Measurements from ENCODE around the gene IPO5. TPM values are rescaled to one million over a fixed set of nuclear protein-coding genes. Genes with fewer than 3 reads are reported as not detected.

The IPO5 gene
- total RNA-seq, 1 donor = 316 TPM

DNA sequence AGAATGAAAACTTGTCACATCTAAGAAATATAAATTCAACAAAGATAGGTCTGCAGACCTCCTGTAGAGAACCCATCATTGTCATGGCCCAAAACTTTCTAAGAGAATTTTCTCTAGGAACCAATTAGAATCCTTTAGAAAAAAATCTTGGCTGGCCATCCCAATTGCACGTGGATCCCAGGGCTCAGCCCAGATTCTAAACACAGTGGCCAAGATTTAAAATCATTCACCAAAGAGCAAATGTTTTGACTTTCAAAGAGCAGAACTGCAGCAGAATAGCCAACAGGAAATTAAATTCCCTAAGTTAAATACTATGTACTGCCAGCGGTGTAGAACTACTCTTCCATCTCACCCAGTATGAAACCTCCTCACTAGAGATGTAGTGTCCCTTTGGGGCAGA lies 21.3 kb downstream of the IPO5 start:
- peak; percentile 85 for DNase-seq (ENCODE audit: insufficient read length, low spot score, missing footprints)
- no peak overlapping the region for H3K4me2 ChIP-seq (ENCODE audit: insufficient read depth, low read length)
- H3K27me3 ChIP-seq (ENCODE audit: insufficient read depth, low read length) = no peaks in the 10 kb centered on the region
- no peaks in the 10 kb centered on the region for H3K36me3 ChIP-seq (ENCODE audit: insufficient read depth, low read length)
- TF ChIP-seq, protein P1, sequence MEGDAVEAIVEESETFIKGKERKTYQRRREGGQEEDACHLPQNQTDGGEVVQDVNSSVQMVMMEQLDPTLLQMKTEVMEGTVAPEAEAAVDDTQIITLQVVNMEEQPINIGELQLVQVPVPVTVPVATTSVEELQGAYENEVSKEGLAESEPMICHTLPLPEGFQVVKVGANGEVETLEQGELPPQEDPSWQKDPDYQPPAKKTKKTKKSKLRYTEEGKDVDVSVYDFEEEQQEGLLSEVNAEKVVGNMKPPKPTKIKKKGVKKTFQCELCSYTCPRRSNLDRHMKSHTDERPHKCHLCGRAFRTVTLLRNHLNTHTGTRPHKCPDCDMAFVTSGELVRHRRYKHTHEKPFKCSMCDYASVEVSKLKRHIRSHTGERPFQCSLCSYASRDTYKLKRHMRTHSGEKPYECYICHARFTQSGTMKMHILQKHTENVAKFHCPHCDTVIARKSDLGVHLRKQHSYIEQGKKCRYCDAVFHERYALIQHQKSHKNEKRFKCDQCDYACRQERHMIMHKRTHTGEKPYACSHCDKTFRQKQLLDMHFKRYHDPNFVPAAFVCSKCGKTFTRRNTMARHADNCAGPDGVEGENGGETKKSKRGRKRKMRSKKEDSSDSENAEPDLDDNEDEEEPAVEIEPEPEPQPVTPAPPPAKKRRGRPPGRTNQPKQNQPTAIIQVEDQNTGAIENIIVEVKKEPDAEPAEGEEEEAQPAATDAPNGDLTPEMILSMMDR (IDR thresholded peaks at IDR 0.05; ENCODE audit: extremely low read depth, low read depth, low read length) = no peak
- H3K27ac ChIP-seq (ENCODE audit: low read depth, low read length) = no peak overlapping the region
- H3K4me1 ChIP-seq (ENCODE audit: insufficient read depth, low read length) = peaks cover 28% of the 10 kb centered on the region
- no peak overlapping the region for H2AFZ ChIP-seq (ENCODE audit: low read length)
- no peaks in the 10 kb centered on the region for H3K9me3 ChIP-seq (ENCODE audit: low read depth, low read length)
- H4K20me1 ChIP-seq (ENCODE audit: insufficient read depth, low read length) = no peaks in the 10 kb centered on the region
- peaks cover 30% of the 10 kb centered on the region for H3K79me2 ChIP-seq (ENCODE audit: insufficient read depth, low read length)
- no peak overlapping the region for H3K4me3 ChIP-seq (ENCODE audit: insufficient read depth, low read length)

DNA sequence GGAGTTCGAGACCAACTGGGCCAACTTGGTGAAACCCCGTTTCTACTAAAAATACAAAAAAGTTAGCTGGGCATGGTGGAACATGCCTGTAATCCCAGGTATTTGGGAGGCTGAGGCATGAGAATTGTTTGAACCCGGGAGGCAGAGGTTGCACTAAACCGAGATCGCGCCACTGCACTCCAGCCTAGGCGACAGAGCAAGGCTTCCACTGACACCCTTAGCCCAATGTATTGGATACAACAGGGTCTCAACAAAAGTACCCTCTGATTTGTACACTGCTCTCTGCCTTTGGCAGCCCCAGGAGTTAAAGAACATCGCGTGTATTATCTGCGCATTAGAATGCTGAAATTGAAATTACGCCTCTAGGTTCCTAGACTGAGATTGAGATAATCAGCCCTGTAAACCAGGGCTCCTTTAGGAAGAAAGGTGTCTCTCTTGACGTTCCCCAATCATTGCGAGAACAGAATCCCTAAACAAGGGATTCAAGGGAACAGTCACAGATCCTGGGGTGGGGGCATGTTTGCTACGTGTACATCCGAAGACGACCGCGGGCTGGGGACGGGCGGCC lies 21.9 kb downstream of the IPO5 start:
- Histone ChIP-seq H3K27ac (ENCODE audit: low read depth, low read length) (peak overlapping the region; percentile 87), H4K20me1 (ENCODE audit: insufficient read depth, low read length) (no peaks in the 10 kb centered on the region), H2AFZ (ENCODE audit: low read length) (peak overlapping the region; percentile 88), H3K4me1 (ENCODE audit: insufficient read depth, low read length) (peaks cover 30% of the 10 kb centered on the region), H3K4me2 (ENCODE audit: insufficient read depth, low read length) (peak overlapping the region; percentile 90), H3K4me3 (ENCODE audit: insufficient read depth, low read length) (peak overlapping the region; percentile 93), H3K36me3 (ENCODE audit: insufficient read depth, low read length) (no peaks in the 10 kb centered on the region), H3K27me3 (ENCODE audit: insufficient read depth, low read length) (no peaks in the 10 kb centered on the region), H3K79me2 (ENCODE audit: insufficient read depth, low read length) (peaks cover 36% of the 10 kb centered on the region), H3K9me3 (ENCODE audit: low read depth, low read length) (no peaks in the 10 kb centered on the region)
- DNase-seq (ENCODE audit: insufficient read length, low spot score, missing footprints) = peak; percentile 73
- TF ChIP-seq, protein P1 (IDR thresholded peaks at IDR 0.05; ENCODE audit: extremely low read depth, low read depth, low read length) = no peak

DNA sequence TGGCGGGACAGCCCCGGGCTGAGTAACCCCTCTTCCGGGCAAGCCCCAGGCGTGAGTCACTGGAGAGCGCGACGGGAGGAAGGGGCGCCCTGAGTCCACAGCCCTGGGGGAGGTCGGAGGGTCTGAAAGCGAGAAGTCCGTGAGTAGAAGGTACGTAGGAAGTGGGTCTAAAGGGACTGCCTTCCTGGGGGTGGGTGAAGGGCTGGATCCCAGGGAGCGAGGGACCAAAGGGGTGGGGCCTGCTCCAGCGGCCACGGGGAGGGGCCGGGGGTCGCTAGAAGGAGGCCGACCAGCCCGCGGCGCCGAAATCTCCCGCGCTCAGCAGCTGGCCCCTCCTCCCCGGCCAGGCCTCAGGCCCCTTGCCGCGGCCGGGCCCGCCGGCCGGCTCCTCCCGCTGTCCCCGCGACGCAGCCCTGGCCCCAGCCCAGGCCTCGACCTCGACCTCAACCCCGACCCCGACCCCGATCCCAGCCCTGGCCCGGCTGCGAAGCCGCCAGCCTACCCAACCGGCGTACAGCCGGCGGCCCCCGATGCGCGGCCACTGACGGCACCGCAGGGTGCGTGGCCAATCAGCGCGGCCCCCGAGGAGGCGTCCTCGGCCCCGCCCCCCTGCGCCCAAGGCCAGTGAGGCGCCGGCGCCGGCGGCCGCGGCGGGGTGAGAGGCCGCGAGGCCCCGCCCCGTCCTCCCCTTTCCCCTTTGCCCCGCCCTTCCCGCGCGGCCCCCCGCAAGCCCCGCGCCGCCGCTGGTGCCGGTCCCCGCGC lies 22.6 kb downstream of the IPO5 start:
- DNase-seq (ENCODE audit: insufficient read length, low spot score, missing footprints) = peak; percentile 99

More for the DNA sequence above, 22.6 kb downstream of the IPO5 start:
- H3K27ac ChIP-seq (ENCODE audit: low read depth, low read length) = peak overlapping the region; percentile 87
- H3K27me3 ChIP-seq (ENCODE audit: insufficient read depth, low read length) = no peaks in the 10 kb centered on the region
- H3K36me3 ChIP-seq (ENCODE audit: insufficient read depth, low read length) = no peaks in the 10 kb centered on the region
- peaks cover 34% of the 10 kb centered on the region for H3K4me1 ChIP-seq (ENCODE audit: insufficient read depth, low read length)
- H4K20me1 ChIP-seq (ENCODE audit: insufficient read depth, low read length) = no peaks in the 10 kb centered on the region
- H2AFZ ChIP-seq (ENCODE audit: low read length) = peak overlapping the region; percentile 88
- TF ChIP-seq, protein P1 (IDR thresholded peaks at IDR 0.05; ENCODE audit: extremely low read depth, low read depth, low read length) = no peak
- H3K4me3 ChIP-seq (ENCODE audit: insufficient read depth, low read length) = peak overlapping the region; percentile 93
- no peaks in the 10 kb centered on the region for H3K9me3 ChIP-seq (ENCODE audit: low read depth, low read length)
- H3K4me2 ChIP-seq (ENCODE audit: insufficient read depth, low read length) = peak overlapping the region; percentile 90
- H3K79me2 ChIP-seq (ENCODE audit: insufficient read depth, low read length) = peaks cover 42% of the 10 kb centered on the region

All from osteoblast (primary cell).